HepG2 (cell line): ENCODE results near the gene MISP3. TPM values are rescaled to one million over a fixed set of nuclear protein-coding genes. Genes with fewer than 3 reads are reported as not detected.

Experiments used
- DRAP1 ChIP-seq: IDR thresholded peaks from 2 replicates; pipeline ENCODE4 v1.6.1; 2016; ENCODE audit warnings: missing genetic modification reagents, missing compliant biosample characterization
- EEA1 ChIP-seq: sonication (generic); formaldehyde crosslinking; IDR thresholded peaks from 2 replicates; pipeline ENCODE4 v1.5.1; 2020; ENCODE audit warnings: mild to moderate bottlenecking, missing genetic modification reagents, borderline replicate concordance
- ETV5 ChIP-seq: IDR thresholded peaks from 2 replicates; pipeline ENCODE4 v1.6.1; 2018; ENCODE audit warnings: missing biosample characterization, missing genetic modification reagents, inconsistent platforms, borderline replicate concordance
- GLMP ChIP-seq: sonication (generic); formaldehyde crosslinking; IDR thresholded peaks from 2 replicates; pipeline ENCODE4 v1.9.0; 2021; ENCODE audit warnings: missing genetic modification reagents, mild to moderate bottlenecking, borderline replicate concordance
- KAT2B ChIP-seq: fragments of 150-350 bp; IDR thresholded peaks from 2 replicates; pipeline ENCODE4 v1.6.1; 2014; ENCODE audit warnings: low read depth, low read length, borderline replicate concordance
- NFIB ChIP-seq: sonication (generic); formaldehyde crosslinking; IDR thresholded peaks from 2 replicates; pipeline ENCODE4 v1.9.0; 2021; ENCODE audit warnings: missing genetic modification reagents, mild to moderate bottlenecking, borderline replicate concordance
- PHB2 ChIP-seq: fragments of 450-650 bp; IDR thresholded peaks from 2 replicates; pipeline ENCODE4 v1.6.1; 2018; ENCODE audit not compliant: partially characterized antibody
- SMAD3 ChIP-seq: sonication (generic); formaldehyde crosslinking; IDR thresholded peaks from 2 replicates; pipeline ENCODE4 v1.4.0; 2020; ENCODE audit warnings: missing genetic modification reagents
- SMAD9 ChIP-seq: sonication (generic); formaldehyde crosslinking; IDR thresholded peaks from 2 replicates; pipeline ENCODE4 v1.5.1; 2020; ENCODE audit warnings: mild to moderate bottlenecking, missing genetic modification reagents
- SRSF1 ChIP-seq: fragments of 200-400 bp; formaldehyde crosslinking; optimal IDR thresholded peaks from 2 replicates; pipeline ENCODE3; 2017; ENCODE audit warnings: mild to moderate bottlenecking, low read depth, low read length, moderate library complexity
- STAT6 ChIP-seq: sonication (generic); formaldehyde crosslinking; IDR thresholded peaks from 2 replicates; pipeline ENCODE4 v1.4.0; 2020; ENCODE audit warnings: missing genetic modification reagents, mild to moderate bottlenecking, borderline replicate concordance
- TMF1 ChIP-seq: sonication (generic); formaldehyde crosslinking; IDR thresholded peaks from 2 replicates; pipeline ENCODE4 v1.8.1; 2022; ENCODE audit warnings: low read depth, missing genetic modification reagents
- TRAFD1 ChIP-seq: sonication (generic); formaldehyde crosslinking; IDR thresholded peaks from 2 replicates; pipeline ENCODE4 v1.5.1; 2020; ENCODE audit warnings: missing genetic modification reagents, mild to moderate bottlenecking, borderline replicate concordance
- YY1 ChIP-seq: IDR thresholded peaks from 2 replicates; pipeline ENCODE4 v1.6.1; 2011; ENCODE audit warnings: low read length, low read depth, moderate library complexity, mild to moderate bottlenecking; ENCODE audit not compliant: insufficient read depth, insufficient replicate concordance
- ZBTB2 ChIP-seq: sonication (generic); formaldehyde crosslinking; IDR thresholded peaks from 2 replicates; pipeline ENCODE4 v1.8.0; 2022; ENCODE audit warnings: low read depth, missing genetic modification reagents
- ZBTB49 ChIP-seq: sonication (generic); formaldehyde crosslinking; IDR thresholded peaks from 2 replicates; pipeline ENCODE4 v1.4.0; 2020; ENCODE audit warnings: missing genetic modification reagents, borderline replicate concordance
- ZNF619 ChIP-seq: sonication (generic); formaldehyde crosslinking; IDR thresholded peaks from 2 replicates; pipeline ENCODE4 v1.4.0; 2020; ENCODE audit warnings: mild to moderate bottlenecking, missing genetic modification reagents
- ZNF776 ChIP-seq: sonication (generic); formaldehyde crosslinking; IDR thresholded peaks from 2 replicates; pipeline ENCODE4 v1.4.0; 2020; ENCODE audit warnings: mild to moderate bottlenecking, missing genetic modification reagents
- polyA plus RNA-seq, 8 experiments: library from polyadenylated mRNA; depleted of rRNA in 3 of 8; stranded (reverse) in 7 of 8; unstranded in 1 of 8; fragments of >200 nt; fragmentation: Illumina TruSeq in 4 of 8; extraction: Trizol in 4 of 8; gene quantifications; 2 replicates each; pipeline versions ENCODE4 v1.2.1 to v1.2.3, GENCODE V29; 2011 to 2016; ENCODE audit warnings: low read depth in 4 of 8, missing spikeins in 1 of 8, mixed read lengths in 1 of 8; ENCODE audit not compliant: insufficient read depth in 1 of 8
- total RNA-seq, 5 experiments: library from RNA; depleted of rRNA; stranded (reverse); fragments of >200 nt; fragmentation: Illumina TruSeq; extraction: Trizol; gene quantifications; 2 replicates each; pipeline ENCODE4 v1.2.3, GENCODE V29; 2016; ENCODE audit warnings: low read depth in 1 of 5

MISP3 gene
- total and polyA plus RNA-seq, 2 of the 13 experiments (the other 11 are each of a cell fraction or from before 2014, with no cell fraction given) = 2.5 to 5.4 TPM

GRCh38 chr19:14080887-14081796 lies 8.6 kb downstream of the MISP3 start (continued):
- TF ChIP-seq SMAD9 (CRISPR knock-in tag) (no peak), ZNF776 (CRISPR knock-in tag) (no peak), ETV5 (peak; percentile 85), GLMP (CRISPR knock-in tag) (no peak), EEA1 (CRISPR knock-in tag) (no peak), ZBTB2 (peak; percentile 61), NFIB (CRISPR knock-in tag) (no peak), PHB2 (no peak), SMAD3 (CRISPR knock-in tag) (peak; percentile 79), DRAP1 (CRISPR knock-in tag) (peak; percentile 64; the same call in 1 of the 2 replicates), ZNF619 (CRISPR knock-in tag) (no peak), SRSF1 (no peak), STAT6 (CRISPR knock-in tag) (no peak), TRAFD1 (CRISPR knock-in tag) (no peak), TMF1 (CRISPR knock-in tag) (no peak), ZBTB49 (no peak), KAT2B (no peak), YY1 (no peak)
